Activated CD8-positive, alpha-beta memory T cell treated with anti-CD3 and anti-CD28 coated beads, Interleukin-2, amount 50 U/mL, for 1 hour (primary cell): Measurements from ENCODE around the gene PADI1.

Experiments used
- DNase-seq: peaks from one replicate; pipeline ENCODE4 v3.0.0-alpha.2; 2020; ENCODE audit errors: extremely low read depth

PADI1 gene, protein sequence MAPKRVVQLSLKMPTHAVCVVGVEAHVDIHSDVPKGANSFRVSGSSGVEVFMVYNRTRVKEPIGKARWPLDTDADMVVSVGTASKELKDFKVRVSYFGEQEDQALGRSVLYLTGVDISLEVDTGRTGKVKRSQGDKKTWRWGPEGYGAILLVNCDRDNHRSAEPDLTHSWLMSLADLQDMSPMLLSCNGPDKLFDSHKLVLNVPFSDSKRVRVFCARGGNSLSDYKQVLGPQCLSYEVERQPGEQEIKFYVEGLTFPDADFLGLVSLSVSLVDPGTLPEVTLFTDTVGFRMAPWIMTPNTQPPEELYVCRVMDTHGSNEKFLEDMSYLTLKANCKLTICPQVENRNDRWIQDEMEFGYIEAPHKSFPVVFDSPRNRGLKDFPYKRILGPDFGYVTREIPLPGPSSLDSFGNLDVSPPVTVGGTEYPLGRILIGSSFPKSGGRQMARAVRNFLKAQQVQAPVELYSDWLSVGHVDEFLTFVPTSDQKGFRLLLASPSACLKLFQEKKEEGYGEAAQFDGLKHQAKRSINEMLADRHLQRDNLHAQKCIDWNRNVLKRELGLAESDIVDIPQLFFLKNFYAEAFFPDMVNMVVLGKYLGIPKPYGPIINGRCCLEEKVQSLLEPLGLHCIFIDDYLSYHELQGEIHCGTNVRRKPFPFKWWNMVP

DNA sequence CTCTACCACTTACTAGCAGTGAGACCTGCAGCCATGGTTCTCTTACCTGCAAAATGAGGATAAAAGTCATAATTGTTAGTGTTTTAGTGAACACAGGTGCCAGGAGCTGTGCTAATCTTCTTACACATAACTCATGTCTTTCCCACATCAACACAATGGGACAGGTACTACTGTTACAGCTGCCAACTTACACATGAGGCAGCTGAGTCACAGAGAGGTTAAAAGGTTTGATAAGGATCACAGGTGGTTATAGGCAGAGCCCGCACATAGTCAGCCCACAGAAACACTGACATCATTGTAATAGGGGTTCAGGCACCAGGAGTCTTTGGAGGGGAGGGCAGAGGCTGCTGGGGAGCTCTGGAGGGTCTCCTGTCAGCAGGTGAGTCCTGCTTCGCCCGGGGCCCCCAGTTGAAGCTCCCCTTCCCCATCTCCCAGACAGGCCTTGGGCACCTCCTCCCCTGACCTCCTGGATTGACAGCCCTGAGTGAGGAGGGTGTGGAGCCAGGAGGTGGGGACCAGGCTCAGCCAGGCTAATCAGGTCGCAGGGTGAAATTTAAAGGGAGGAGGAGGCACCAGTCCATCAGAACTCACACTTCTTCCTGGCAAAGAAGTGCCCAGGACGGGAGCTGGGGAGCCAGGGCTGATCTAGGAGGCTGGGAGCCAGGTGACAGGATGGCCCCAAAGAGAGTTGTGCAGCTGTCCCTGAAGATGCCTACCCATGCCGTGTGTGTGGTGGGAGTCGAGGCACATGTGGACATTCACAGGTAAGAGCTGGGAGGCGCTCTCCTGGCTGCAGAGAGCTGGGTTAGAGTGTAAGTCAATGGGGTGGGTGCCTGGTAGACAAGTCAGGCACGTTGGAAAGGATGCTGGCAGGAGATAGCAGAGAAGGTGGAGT is at the start of gene PADI1:
Gene PADI1 (plus strand): TSS at position 583 of the 895 bp plus-strand sequence. CDS start 90 bp downstream, at position 673.
- DNase-seq: no peak

DNA sequence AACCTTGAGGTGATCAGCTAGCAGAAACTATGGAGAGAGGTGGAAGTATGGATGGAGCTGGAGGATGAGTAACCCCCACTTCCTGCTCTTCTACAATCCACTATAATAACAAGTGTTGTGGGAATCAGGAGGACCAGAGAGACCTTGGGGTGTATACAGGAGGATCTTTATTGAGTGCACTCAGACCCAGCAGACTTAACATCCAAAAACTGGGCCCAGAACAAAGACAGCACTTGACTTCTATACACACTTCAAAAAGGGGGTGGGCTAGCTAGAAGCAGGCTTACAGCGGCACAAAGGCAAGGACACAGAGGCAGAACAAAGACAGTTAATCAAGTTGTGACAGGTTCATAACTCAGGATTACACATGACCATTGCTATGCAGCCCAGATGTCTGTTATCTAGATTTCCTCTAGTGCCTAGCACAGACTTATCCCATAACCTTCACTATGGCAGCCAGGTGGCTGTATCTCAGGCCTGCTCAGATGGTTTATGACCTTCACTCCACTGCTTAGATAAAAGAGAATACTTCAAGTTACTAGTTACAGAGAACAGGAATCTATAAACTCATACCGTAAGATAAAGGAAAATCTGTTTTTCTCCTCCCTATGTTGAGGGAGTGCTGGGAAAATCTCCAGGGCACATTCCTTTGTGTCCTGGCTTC is 49.5 kb upstream of the PADI1 start:
- no peak for DNase-seq

DNA sequence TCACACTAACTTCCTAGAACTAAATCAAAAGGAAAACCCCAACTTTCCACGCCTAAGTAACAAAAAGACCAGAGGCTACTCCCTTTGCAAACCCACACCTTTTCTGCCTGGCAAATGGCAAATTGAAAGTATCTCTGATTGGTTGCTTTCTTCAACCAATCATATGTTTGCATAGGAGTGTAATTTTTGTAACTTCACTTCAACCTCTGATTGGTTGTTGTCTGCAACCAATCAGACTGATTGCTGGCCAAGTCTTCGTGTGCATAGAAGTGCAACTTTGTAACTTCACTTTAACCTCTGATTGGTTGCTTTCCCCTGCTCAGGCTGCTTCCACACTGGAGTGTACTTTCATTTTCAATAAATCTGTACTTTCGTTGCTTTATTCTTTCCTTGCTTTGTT is 48.8 kb upstream of the PADI1 start:
- no peak for DNase-seq

DNA sequence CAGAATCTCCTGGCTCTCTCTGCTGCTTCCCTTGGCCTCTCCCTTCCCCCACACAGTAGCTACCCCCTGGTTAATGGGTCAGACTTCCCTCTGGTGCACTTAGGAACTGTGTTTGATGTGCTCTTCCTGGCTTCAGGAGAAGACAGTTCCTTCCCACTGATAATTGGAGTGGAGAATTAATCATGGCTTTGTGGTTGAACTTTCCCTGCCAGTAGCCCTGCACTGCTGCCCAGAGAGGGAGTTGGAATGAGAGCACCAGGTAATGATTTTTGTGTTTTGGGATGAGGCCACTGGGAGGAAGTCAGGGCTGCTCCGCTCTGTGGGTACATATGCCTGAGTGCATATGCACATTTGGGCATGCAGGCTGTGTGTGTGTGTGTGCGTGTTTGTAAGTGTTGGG is 46.0 kb upstream of the PADI1 start:
- no peak for DNase-seq

DNA sequence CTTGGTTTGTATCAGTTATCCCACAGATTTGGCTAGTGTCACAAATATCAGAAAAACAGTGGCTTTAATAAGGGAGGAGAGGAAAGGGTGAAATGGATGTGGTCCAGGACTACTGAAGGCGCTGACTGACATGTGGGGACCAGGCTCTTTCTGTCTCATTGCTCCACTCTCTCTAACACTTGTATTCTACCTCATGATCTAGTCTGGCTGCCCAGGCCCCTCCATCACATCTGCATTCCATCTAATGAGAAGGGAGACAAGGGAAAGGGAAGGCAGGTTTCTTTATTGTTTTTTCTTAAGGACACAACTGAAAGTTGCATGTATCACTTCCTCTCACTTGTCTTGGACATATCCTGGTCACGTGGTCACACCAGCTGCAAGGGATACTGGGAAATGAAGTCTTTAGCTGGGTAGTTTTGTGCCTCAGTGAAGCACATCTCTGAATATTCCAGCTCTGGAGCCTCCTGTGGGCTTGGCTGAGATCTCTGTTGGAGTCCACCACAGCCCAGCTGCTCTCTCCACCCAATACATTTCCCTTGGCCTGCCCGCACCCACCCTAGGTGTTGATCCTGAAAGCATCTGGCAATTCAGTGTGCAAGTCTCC is 43.7 kb upstream of the PADI1 start:
- no peak for DNase-seq

DNA sequence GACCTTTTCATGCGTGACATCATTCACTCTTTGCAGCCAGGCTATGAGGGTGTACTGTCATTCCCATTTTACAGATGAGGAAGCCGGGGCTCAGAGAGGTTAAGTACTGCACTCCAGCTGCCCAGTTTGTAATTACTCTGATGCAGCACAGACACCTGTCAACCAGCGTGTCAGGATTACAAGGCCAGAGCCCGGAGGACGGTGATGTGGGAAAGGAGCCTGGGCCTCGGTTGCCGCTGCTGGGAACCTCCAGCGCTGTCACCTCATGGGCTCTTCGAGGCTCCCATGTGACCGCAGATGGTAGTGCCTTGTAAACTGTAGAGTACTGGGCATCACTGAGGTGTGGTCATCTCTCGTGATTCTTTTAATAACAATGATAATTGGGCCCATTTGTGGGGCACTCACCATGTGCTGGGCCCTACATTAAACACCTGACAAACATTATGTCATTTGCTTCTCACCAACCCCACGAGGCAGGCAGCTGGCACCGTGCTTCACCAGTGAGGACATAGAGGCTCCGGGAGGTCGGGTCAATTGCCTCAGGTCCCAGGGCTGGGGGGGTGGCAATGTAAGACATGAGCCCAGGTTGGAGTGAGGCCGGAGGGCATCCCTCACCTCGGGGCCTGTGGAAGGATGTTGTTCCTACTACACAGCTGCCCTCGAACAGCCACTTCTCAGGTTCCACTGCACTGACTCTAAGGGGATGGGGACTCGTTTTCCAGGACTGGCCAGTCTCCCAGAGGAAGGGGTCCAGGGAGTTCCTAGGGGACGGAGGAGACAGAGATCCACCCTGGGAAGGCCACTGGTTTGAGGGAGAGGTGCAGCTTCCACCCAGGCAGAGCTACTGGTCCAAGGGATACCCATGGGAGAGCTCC is 42.8 kb upstream of the PADI1 start:
- DNase-seq: no peak

DNA sequence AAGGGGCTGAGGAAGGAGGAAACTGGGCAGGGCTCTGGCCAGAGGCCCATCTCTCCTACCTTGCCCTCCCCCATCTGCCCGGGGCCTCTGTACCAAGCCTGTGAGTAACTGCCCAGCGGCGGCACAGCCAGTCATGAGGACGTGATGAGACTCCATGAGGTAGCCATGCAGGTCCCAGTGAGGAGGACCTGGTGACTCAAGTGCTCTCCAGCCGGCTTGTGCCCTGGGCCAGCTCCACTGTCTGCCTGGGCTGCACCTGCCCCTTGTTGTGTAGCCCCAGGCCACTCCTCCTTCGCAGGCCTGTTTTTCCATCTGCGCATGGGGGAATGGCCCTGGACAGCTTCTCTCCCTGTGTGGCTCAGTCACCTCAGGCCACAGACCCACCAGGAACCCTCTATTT is 42.0 kb upstream of the PADI1 start:
- DNase-seq: no peak

DNA sequence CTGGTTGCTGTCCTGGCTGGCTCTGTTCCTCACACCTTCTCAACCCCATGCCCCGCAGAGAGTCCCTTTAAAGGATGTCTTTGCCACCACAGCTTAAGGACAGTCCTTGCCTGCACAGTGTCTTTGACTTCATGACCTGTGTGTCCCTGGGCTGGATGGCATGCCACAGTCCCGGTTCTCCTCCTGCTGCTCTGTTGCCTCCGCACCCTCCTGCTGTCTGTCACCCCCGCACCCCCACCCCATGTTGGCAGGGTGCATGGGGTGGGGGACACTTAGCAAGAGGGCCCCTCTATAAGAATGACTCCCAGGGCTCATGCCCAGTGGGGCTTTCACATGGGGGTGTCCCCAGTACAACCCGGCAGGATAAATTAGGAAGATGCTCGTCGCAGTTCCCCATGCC is 41.6 kb upstream of the PADI1 start:
- DNase-seq: no peak

DNA sequence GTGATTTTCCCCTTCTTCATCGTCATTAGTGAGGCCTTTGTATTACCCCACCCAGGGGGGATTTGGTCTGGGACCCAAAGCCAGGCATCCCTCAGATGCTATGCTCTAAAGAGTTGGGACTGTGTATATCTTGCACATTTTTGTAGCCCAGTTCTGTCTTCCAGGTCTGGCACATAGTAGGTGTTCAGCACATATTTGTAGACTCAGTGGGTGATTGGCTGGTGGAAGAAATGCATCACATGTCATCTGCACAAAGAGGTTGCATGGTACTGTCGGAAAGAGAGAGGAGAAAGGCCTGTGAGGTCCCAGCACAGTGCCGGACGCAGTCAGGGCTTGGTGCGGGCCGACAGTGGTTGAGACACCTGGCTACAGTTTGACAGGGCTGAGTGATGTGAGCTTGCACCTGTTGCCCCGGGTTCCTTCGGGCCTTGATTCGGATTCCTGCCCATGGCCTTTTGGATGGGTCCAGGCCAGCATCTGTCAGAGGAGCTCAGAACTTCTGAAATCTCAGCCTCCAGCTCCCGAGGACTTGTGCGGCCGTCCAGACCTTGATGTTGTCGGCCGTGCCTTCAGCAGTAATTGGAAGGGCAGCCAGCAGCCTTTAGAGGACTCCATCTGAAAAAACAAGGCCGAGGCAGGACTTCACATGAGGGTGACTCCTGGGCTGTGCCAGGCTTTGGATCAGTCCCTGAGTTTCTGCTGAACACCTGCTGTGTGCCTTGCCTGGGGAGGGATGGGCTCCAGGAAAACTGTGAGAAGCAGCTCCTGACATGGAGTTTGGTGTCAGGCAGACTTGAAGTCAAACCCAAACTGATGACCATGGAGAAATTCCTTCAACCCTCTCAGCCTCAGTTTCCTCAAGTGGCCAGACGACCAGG is 40.9 kb upstream of the PADI1 start:
- no peak for DNase-seq

DNA sequence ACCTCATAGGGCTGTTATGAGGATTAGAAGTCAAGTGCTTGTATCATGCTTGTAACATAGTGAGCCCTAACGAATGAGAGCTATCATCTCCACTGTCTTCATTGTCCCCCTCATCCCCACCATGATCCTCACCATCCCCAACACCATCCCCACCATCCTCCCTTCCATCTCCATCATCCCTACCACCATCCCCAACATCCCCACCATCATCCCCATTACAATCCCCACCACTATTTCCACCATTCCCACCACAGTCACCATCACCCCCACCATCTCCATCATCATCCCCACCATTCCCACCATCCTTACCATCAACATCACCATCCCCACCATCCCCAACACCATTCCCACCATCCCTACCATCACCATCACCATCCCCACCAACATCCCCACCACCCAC is 39.1 kb upstream of the PADI1 start:
- DNase-seq: no peak

DNA sequence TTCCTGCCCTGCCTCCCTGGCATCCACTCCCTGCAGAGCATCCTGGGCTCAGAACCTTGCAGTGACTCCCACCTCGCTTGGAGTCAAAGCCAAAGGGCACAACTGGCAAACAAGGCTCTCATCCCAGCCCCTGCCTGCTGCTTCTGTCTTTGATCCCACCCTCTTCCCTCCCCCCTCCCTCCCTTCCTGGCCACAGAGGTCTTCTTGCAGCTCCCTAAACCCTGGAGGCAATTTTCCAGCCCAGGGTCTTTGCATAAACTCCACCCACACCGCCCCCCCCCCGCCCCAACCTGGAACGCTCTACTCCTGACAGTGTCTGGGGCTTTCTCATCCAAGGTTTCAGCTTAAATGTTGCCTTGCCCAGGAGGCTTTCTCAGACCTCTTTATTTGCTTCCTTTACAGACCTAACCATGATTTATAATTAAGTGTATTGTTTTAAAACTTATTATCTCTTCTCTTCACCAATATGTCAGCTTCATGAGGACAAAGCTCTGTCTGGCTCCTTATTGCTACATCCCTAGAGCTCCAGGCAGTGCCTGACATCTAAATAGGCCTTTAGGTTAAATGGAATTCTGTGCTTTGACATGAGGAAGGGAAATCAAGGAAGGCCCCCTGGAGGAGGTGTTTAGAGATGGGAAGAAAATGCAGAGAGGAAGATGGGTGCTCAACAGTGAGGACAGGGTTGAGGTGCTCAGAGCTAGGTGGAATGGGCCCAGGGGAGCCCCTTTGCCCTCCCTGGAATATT is 37.7 kb upstream of the PADI1 start:
- DNase-seq: no peak

DNA sequence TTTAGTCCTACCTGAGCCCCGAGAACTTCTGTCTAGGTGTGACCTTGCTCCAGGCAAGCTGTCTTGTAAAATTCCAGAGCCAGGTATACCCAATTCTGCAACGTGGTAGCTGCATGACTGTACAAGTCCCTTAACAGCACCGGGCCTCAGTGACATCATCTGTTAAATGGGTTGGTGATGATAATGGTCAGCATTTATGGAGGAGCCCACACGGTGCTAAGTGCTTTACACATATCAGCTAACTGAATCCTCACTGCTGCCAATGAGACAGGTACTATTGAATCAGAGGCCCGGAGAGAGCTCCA is 37.2 kb upstream of the PADI1 start:
- no peak for DNase-seq

DNA sequence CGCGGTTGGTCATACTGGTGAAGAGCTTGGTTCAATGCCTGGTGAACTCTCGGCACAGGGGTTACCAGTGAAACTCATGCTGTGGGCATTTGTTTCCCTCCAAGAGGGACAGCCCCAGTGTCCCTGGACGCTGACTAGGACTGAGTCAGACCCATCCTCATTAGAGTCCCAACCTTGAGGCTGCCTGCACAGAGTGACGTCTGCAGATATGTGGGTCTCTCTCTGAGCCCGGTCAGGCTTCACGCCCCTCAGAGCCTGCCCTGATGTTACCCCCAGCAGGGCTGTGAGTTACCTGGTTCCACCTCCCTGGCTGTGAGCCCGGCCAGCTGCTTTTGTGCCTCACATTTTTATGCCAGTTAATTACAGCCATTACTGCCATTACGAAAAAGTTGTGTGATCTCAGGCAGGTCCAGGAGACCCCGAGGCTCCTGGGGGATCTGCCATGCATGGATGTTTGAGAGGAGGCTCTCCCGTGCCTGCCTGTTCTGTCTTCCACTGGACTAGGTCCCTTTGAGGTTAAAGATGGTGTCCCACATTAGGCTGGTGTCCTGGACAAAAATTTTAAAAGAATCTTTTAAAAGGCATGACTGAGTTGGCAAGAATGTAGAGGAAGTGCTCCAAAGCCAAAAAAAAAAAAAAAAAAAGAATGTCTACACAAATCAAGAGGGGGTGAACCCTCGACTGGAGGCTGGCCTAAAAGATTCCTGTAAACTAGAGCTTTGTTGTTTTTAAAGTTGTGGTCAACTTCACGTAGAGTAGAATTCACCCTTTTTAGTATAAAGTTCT is 36.6 kb upstream of the PADI1 start:
- DNase-seq: no peak

DNA sequence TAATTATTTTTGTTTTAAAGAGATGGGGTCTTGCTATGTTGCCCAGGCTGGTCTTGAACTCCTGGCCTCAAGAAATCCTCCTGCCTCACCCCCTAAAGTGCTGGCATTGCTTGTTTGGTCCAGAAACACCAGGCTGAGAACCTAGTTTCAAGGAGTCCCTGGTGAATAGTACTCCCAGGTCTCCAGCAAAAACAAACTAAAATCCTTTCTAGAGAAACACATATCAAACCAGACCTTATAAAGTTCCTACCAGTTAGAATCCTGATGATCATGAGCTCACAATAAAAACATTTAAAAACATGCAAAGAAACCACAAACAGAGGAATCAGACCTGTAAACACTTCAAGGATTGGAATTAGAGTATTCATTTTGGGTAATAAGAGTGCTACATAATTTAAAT is 34.4 kb upstream of the PADI1 start:
- no peak for DNase-seq

DNA sequence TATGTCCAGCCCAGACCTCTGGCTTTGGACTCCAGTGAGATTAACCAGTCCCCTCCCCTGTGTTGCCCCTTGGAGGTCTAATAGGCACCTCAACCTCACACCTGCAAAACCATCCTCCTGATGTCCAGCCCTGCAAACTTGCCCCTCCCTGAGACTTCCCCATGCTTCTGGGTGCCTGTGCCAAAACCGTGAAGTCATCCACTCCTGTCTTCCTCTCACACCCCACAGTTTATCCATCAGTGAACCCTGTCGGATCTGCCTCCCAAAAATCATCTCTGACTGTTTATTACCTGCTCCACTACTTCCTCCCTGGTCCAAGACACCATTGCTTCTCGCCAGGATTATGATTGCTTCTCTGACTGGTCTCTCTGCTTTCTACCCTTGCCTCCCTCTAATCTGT is 31.7 kb upstream of the PADI1 start:
- no peak for DNase-seq

DNA sequence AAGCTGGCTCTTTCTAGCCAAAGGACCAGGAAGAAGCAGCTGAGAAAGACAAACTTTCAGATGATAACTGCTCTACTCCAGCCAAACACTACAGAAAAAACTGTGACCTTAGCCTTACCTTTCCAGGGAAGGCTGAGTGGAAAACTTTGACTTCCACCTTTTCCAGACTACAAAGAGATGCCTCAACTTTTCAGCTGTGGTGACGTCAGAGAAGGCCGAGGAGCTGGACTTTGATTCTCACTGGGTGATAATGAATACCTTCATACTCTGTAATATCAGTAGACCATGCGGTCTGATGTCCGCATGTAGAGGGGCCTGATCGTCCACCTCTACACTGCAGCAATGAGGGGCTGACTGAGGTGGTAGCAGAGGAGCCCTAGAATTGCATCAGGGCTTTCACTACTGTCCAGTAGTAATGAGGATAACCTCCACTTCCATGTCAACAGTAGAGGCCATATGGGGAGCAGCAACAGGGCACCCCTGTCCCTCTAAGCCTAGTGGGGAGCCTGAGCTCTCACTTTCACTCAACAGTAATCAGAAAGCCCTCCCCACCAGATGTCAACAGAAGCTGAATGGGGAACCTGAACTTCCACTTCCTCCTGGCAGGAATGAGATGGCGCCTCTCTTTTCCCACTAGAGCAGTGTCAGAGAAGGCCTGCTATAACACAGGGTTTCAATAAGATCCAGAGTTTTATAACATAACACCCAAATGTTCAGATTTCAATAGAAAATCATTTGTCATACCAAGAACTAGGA is 28.4 kb upstream of the PADI1 start:
- no peak for DNase-seq

DNA sequence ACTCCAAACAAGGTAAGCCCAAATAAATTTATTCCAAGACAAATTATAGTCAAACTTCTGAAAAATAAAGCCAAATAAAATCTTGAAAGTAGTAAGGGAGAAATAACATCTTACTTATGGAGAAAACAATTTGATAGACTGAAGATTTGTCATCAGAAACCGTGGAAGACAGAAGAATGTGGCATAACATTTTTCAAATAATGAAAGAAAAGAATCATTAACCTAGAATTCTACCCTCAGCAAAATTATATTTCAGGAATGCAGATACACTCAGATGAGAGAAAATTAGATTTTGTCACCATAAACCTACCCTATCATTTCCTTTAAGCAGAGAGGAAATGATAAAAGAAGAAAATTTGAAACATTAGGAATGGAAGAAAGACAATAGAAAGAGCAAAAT is 27.3 kb upstream of the PADI1 start:
- DNase-seq: no peak
